ENCODE data around the gene ABCB8. TPM values are rescaled to one million over a fixed set of nuclear protein-coding genes. Genes with fewer than 3 reads are reported as not detected.

Gene ABCB8
- total RNA-seq, 4 donors from 2014 or later, result 25.5 to 39.4 (median 31.6) TPM

DNA sequence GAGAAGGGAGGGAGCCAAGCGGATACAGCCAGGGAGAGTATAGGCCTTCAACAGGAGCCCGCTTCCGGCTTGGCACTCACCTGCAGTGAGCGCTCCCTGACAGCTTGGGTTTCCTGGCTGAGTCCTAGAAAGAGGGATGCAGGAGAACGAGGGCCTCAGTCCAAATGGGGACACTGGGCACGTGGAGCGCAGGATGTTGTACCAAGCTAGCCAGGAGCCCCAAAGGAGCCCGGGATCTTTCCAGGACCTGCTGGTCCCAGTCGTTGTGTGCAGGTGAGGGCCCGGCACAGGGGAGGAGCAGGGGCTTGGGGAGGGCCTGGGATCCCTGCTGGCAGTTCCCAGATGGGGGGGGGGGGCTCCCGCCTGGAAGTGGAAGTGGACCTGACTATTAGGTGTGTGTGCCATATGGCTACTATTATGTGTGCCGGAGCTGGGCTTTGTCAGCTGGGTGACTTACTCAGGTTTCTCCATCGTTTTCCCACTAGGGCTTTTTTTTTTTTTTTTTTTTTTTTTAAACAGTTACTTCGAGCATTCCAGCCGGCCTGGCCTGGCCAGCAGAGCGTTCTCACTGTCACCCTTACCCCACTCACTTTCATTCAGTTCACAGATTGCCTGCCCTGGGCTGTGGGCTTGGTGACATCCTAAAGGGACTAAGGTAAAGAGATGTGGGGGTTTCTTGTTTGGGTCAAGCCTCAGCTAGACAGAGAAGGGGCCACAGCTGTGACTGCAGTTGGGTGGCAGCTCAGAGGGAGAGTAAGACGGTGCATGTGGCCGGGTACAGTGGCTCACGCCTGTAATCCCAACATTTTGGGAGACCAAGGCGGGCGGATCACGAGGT is 61.9 kb downstream of the ABCB8 start:
- TF ChIP-seq, protein P1, sequence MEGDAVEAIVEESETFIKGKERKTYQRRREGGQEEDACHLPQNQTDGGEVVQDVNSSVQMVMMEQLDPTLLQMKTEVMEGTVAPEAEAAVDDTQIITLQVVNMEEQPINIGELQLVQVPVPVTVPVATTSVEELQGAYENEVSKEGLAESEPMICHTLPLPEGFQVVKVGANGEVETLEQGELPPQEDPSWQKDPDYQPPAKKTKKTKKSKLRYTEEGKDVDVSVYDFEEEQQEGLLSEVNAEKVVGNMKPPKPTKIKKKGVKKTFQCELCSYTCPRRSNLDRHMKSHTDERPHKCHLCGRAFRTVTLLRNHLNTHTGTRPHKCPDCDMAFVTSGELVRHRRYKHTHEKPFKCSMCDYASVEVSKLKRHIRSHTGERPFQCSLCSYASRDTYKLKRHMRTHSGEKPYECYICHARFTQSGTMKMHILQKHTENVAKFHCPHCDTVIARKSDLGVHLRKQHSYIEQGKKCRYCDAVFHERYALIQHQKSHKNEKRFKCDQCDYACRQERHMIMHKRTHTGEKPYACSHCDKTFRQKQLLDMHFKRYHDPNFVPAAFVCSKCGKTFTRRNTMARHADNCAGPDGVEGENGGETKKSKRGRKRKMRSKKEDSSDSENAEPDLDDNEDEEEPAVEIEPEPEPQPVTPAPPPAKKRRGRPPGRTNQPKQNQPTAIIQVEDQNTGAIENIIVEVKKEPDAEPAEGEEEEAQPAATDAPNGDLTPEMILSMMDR (IDR thresholded peaks at IDR 0.05), result no peak
- ATAC-seq (ENCODE audit: low FRiP score) (no peak), DNase-seq (ENCODE audit: low spot score) (no peak)

DNA sequence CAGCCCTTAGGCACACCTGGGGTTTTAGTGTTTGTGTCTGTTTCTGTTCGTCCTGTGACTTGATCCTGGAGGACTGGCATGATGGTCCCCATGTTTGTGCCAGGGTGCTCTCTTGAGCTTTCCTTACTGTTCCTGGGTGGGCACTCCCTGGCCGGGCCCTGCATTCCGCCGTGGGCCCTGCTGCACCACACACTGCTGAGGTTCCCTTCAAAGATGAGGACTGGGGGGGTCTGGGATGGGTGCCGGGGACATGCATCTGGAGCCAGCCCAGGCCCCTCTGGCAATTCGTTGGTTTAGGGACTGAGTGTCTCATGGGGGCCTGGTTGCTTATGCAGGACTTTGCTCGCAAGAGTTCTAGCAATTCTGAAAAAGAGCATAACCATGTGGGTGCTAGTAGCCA is 62.8 kb downstream of the ABCB8 start:
- TF ChIP-seq, protein P1 (IDR thresholded peaks at IDR 0.05), result no peak
- no peak for DNase-seq (ENCODE audit: low spot score)
- ATAC-seq (ENCODE audit: low FRiP score), result no peak

DNA sequence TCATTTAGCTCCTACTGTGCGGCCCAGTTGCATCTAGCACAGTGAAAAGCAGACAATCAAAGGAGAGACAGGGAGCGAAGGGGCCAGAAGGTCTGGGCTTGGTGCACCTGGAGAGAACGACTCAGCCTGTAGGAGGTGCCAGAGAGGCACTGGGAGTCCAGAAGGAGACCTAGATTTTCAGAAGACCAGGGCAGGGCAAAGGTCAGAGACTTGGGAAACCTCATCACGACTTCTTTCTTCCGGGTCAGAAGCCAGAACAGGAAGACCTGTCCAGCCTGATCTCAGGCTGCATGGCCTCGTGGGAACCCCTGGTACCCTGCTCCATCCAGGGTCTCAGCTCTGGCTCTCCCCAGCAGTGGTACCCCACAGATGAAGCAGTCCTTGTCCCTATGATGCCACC is 63.2 kb downstream of the ABCB8 start:
- TF ChIP-seq, protein P1 (IDR thresholded peaks at IDR 0.05), result no peak
- ATAC-seq (ENCODE audit: low FRiP score) (no peak), DNase-seq (ENCODE audit: low spot score) (no peak)

DNA sequence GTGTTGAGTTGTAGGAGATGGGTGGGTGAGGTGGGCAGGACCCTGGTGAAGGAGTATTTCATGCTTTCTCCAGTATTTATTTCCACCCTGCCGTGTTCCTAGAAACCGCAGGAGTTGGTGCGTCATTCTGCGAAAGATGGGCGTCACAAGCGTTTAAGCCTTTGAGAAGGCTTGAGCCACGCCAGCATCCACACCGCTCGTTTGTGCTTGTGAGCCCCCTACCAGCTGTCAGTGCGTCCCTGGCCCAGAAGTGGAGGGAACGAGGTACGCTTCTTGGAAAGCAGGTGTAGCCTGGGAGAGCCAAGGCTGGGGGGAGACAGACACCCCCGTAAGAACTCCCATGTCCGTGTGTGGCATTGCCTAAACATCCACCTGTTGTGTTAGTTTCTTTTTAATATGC is 63.7 kb downstream of the ABCB8 start:
- TF ChIP-seq, protein P1 (IDR thresholded peaks at IDR 0.05), result no peak
- ATAC-seq (ENCODE audit: low FRiP score), result no peak
- DNase-seq (ENCODE audit: low spot score), result no peak

DNA sequence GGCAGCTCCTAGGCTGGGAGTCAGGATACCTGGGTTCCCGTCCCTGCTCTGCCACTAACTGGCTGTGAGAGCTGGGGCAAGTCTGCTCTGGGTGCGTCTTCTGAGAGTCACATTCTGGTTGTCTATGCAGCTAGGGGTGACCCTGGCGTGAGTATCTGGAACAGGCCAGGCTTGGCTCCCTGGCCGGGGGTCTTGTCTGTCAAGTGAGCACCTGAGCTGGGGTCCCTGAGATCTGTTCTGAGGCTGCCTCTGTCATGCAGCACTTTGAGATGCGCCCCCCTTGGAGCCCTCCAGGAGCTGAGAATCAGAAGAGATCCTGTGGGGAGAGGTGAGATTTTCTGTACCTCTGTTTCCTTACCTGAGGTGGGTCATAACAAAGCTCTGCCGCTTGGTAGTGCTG is 65.5 kb downstream of the ABCB8 start:
- no peak for ATAC-seq (ENCODE audit: low FRiP score)
- DNase-seq (ENCODE audit: low spot score), result no peak
- TF ChIP-seq, protein P1 (IDR thresholded peaks at IDR 0.05), result no peak

DNA sequence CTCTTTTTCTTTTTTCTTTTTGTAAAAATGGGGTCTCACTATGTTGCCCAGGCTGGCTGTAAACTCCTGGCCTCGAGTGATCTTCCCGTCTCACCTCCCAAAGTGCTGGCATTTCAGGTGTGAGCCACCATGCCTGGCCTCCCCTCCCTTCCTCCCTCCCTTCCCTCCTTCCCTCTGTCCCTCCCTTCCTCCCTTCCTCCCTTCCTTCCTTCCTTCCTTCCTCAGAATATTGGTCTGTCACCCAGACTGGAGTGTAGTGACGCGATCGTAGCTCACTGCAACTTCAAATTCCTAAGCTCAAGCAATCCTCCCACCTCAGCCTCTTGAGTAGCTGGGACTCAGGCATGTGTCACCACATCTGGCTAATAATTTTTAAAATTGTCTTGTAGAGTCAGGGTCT is 66.4 kb downstream of the ABCB8 start:
- TF ChIP-seq, protein P1 (IDR thresholded peaks at IDR 0.05), result no peak
- no peak for DNase-seq (ENCODE audit: low spot score)
- ATAC-seq (ENCODE audit: low FRiP score), result no peak
